ENCODE results near the gene CACNG1.

DNA sequence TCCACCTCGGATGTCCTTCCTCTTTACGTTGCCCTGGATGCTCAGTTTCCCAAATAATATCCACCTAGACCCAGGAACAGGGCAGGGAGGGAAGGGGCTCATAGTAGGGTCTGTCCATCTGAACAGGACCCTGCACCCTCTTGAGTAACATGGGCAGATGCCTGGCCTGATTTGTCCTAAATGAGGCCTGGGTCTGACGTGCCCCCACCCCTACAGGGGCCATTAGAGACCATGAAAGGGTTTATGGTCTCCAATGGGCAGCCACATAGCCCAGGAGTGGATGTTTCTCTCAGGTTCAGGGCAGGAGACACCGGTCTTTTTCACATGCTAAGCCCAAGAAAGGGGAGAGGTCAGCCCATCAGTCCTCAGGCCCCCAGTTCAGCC lies 6.8 kb downstream of the CACNG1 start:
- TF ChIP-seq POLR2A (IDR thresholded peaks at IDR 0.05; ENCODE audit: low read length) = no peak
- TF ChIP-seq GATA1 (IDR thresholded peaks at IDR 0.05; ENCODE audit: low read depth, low read length) = no peak

Measured in erythroblast (primary cell).